ENCODE measurements around the gene FAN1.
A peak's percentile ranks its signal among the peaks of the same experiment; 100 is the strongest.

DNA sequence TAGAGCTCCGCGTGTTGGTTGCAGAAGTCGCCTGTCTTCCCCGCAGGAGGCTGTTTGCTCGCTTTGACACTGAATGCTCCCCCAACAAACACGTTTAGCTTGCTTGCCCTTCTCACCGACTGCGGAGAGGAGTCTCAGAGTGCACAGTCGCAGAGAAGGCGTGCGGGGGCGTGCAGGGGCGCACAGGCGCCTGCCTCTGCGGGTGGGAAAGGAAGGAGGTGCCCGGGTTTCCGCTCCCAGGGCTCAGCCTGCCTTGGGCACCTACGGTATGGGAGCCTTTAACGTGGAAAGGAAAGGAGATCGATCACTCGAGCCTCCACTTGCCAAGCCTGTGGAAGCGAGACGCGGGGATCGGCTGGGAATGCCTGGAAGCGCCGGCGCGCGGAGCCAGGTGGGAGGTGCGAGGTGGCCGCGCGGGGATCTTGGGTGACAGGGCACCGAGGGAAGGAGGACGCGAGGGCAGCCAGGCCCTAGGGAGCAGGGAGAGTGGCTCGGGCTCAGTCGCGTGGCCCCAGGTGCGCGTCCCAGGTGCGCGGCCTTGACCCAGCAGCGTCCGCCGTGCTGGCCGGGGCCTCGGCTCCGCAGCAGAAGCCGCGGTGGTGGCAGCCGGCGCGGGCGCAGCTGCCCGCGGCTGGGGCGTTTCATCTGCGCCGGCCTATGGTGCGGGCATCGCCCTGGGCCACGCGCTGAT lies at the start of gene FAN1:
- TF ChIP-seq POLR2AphosphoS5 (IDR thresholded peaks at IDR 0.05; ENCODE audit: insufficient read depth, low read depth, low read length) (peak; percentile 83), POLR2A (IDR thresholded peaks at IDR 0.05; ENCODE audit: low read depth, low read length) (peak; percentile 74), EZH2 (IDR thresholded peaks at IDR 0.05; ENCODE audit: borderline replicate concordance, low read depth, low read length, severe bottlenecking) (no peak), JUN (IDR thresholded peaks at IDR 0.05; ENCODE audit: borderline replicate concordance, insufficient read depth, insufficient read length, low read depth) (no peak), FOS (IDR thresholded peaks at IDR 0.05; ENCODE audit: borderline replicate concordance, insufficient read depth, low read length) (no peak), GATA2 (IDR thresholded peaks at IDR 0.05; ENCODE audit: insufficient read depth, insufficient read length, low read depth, low read length) (no peak), MYC (IDR thresholded peaks at IDR 0.05; ENCODE audit: low read depth, low read length) (no peak)
- TF ChIP-seq, protein P1, sequence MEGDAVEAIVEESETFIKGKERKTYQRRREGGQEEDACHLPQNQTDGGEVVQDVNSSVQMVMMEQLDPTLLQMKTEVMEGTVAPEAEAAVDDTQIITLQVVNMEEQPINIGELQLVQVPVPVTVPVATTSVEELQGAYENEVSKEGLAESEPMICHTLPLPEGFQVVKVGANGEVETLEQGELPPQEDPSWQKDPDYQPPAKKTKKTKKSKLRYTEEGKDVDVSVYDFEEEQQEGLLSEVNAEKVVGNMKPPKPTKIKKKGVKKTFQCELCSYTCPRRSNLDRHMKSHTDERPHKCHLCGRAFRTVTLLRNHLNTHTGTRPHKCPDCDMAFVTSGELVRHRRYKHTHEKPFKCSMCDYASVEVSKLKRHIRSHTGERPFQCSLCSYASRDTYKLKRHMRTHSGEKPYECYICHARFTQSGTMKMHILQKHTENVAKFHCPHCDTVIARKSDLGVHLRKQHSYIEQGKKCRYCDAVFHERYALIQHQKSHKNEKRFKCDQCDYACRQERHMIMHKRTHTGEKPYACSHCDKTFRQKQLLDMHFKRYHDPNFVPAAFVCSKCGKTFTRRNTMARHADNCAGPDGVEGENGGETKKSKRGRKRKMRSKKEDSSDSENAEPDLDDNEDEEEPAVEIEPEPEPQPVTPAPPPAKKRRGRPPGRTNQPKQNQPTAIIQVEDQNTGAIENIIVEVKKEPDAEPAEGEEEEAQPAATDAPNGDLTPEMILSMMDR (IDR thresholded peaks at IDR 0.05; ENCODE audit: extremely low read depth in 1 of 2, insufficient read depth in 1 of 2, low read depth in 1 of 2, low read length in 2 of 2), result no peak
- TF ChIP-seq, protein P2, sequence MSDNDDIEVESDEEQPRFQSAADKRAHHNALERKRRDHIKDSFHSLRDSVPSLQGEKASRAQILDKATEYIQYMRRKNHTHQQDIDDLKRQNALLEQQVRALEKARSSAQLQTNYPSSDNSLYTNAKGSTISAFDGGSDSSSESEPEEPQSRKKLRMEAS (IDR thresholded peaks at IDR 0.05; ENCODE audit: insufficient read depth, insufficient read length), result peak; percentile 77
